Measurements from ENCODE around the gene NEK2. TPM values are rescaled to one million over a fixed set of nuclear protein-coding genes. Genes with fewer than 3 reads are reported as not detected.
A peak's percentile ranks its signal among the peaks of the same experiment; 100 is the strongest.

Gene NEK2
- total RNA-seq (2021): 16.7 and 17.6 TPM in 2 replicates
- long read RNA-seq, transcript NEK2-202 (8 exons, 2,131 nt): major isoform, 96 of 137 reads
- long read RNA-seq, partial matches to known transcripts: 3 of 137 reads
- long read RNA-seq, other reads (novel, unspliced or antisense): 35 of 137 reads

GRCh38 chr1:211675230-211676105 lies at the start of gene NEK2:
Gene NEK2, minus strand, starts transcription at chr1:211675621. Its CDS starts 142 bp downstream, at chr1:211675479.
- H3K23me2 ChIP-seq (ENCODE audit: insufficient read length, low read depth, low read length, poor library complexity, severe bottlenecking): no peaks in the 10 kb centered on the region
- H2BK20ac ChIP-seq (ENCODE audit: low read depth, low read length, poor library complexity, severe bottlenecking): no peak within 1 kb of the TSS
- peak within 1 kb of the TSS; percentile 49 for H3K9ac ChIP-seq (ENCODE audit: extremely low read depth, insufficient read length, low read length)
- Mint-ChIP-seq H3K4me1 (peaks cover 9 to 11% of the 10 kb centered on the region in 2 experiments), H3K27ac (peak within 1 kb of the TSS; percentile 88 to 98 (median 98)), H3K9me3 (no peaks in the 10 kb centered on the region), H3K27me3 (ENCODE audit: low read depth) (no peaks in the 10 kb centered on the region; the same call in 1 of the 2 replicates), H3K36me3 (ENCODE audit: insufficient read depth in 1 of 3, low read depth in 3 of 3) (peaks cover 4 to 27% (median 24%) of the 10 kb centered on the region in 3 experiments; a peak in 6 of 7 replicates), H3K4me3 (peak within 1 kb of the TSS; percentile 92 to 94)
- H2BK5ac ChIP-seq (ENCODE audit: insufficient read length, low read length): no peak within 1 kb of the TSS
- H3K27me3 ChIP-seq (ENCODE audit: insufficient read depth, low read length): no peaks in the 10 kb centered on the region
- TF ChIP-seq, protein P1, sequence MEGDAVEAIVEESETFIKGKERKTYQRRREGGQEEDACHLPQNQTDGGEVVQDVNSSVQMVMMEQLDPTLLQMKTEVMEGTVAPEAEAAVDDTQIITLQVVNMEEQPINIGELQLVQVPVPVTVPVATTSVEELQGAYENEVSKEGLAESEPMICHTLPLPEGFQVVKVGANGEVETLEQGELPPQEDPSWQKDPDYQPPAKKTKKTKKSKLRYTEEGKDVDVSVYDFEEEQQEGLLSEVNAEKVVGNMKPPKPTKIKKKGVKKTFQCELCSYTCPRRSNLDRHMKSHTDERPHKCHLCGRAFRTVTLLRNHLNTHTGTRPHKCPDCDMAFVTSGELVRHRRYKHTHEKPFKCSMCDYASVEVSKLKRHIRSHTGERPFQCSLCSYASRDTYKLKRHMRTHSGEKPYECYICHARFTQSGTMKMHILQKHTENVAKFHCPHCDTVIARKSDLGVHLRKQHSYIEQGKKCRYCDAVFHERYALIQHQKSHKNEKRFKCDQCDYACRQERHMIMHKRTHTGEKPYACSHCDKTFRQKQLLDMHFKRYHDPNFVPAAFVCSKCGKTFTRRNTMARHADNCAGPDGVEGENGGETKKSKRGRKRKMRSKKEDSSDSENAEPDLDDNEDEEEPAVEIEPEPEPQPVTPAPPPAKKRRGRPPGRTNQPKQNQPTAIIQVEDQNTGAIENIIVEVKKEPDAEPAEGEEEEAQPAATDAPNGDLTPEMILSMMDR (conservative IDR thresholded peaks at IDR 0.05): peak; percentile 20; the same call in 1 of the 3 replicates
- H3T11ph ChIP-seq (ENCODE audit: low read length): no peak within 1 kb of the TSS
- peak within 1 kb of the TSS; percentile 94 for H2AFZ ChIP-seq (ENCODE audit: low read length)
- H3K23ac ChIP-seq (ENCODE audit: insufficient read length, low read depth, low read length): no peak within 1 kb of the TSS
- H3K79me1 ChIP-seq (ENCODE audit: insufficient read depth, low read depth, low read length, poor library complexity, severe bottlenecking): no peaks in the 10 kb centered on the region
- peak; percentile 98 for DNase-seq
- no peak within 1 kb of the TSS for H4K91ac ChIP-seq (ENCODE audit: insufficient read length, low read depth, low read length)
- no peaks in the 10 kb centered on the region for H4K20me1 ChIP-seq (ENCODE audit: control insufficient read depth, insufficient read depth, insufficient read length)
- H3K4ac ChIP-seq (ENCODE audit: low read depth, low read length): no peak within 1 kb of the TSS
- H3K4me2 ChIP-seq (ENCODE audit: insufficient read depth, insufficient read length, low read length): peak within 1 kb of the TSS; percentile 79
- H3K9me3 ChIP-seq (ENCODE audit: control insufficient read depth, low read depth, low read length): no peaks in the 10 kb centered on the region
- no peak within 1 kb of the TSS for H2AK5ac ChIP-seq (ENCODE audit: insufficient read length, low read length)
- no peak within 1 kb of the TSS for H3K56ac ChIP-seq (ENCODE audit: insufficient read length, low read depth, low read length)
- no peaks in the 10 kb centered on the region; the same call in 1 of the 2 replicates for H3K79me2 ChIP-seq (ENCODE audit: insufficient read depth, low read length)
- no peak within 1 kb of the TSS for H4K5ac ChIP-seq (ENCODE audit: insufficient read length, low read depth, low read length)
- H2BK15ac ChIP-seq (ENCODE audit: low read depth, low read length): no peak within 1 kb of the TSS
- H3K18ac ChIP-seq (ENCODE audit: insufficient read length, low read depth, low read length): peak within 1 kb of the TSS; percentile 49
- H4K8ac ChIP-seq (replicated peaks; ENCODE audit: insufficient read length, low read depth, low read length): no peak within 1 kb of the TSS
- H2BK12ac ChIP-seq (ENCODE audit: insufficient read length, low read depth, low read length): no peak within 1 kb of the TSS
- no CpG with 5 or more reads among the region's 58 CpGs for WGBS (ENCODE audit: extremely low coverage, insufficient read length, low lambda C conversion rate)
- H2BK120ac ChIP-seq (ENCODE audit: low read depth, low read length, poor library complexity, severe bottlenecking): no peak within 1 kb of the TSS
- H3K27ac ChIP-seq (ENCODE audit: insufficient read length, low read depth, low read length): no peak within 1 kb of the TSS
- H3K14ac ChIP-seq (ENCODE audit: insufficient read depth, low read length): no peak within 1 kb of the TSS
- no peaks in the 10 kb centered on the region for H3K4me1 ChIP-seq (ENCODE audit: insufficient read depth, low read length)
